SK-N-SH treated with all-trans-retinoic acid at 6 μM for 48 hours (cell line): ENCODE measurements around the gene MTHFD2L.

Source experiments
- ATAC-seq: fragments of 200-7000 bp; cut with Tn5 transposase; 3 replicates; pipeline ENCODE4 v1.9.1; 2020; ENCODE audit warnings: mild to moderate bottlenecking, moderate library complexity
- ARNTL ChIP-seq: fragments of 450-650 bp; formaldehyde crosslinking; IDR thresholded peaks from 2 replicates; pipeline ENCODE4 v1.5.0; 2020; ENCODE audit warnings: low read depth, mild to moderate bottlenecking, moderate library complexity, borderline replicate concordance
- BACH2 ChIP-seq: fragments of 250-450 bp; sonication (Bioruptor Pico); IDR thresholded peaks from 2 replicates; pipeline ENCODE4 v1.9.0; 2021; ENCODE audit warnings: mild to moderate bottlenecking, borderline replicate concordance
- CSDC2 ChIP-seq: fragments of 250-450 bp; sonication (Bioruptor Pico); IDR thresholded peaks from 2 replicates; pipeline ENCODE4 v1.5.0; 2020; ENCODE audit warnings: mild to moderate bottlenecking, moderate library complexity
- CSRNP3 ChIP-seq: fragments of 250-450 bp; sonication (Bioruptor Pico); IDR thresholded peaks from 2 replicates; pipeline ENCODE4 v1.5.1; 2021; ENCODE audit warnings: mild to moderate bottlenecking, moderate library complexity
- GLIS3 ChIP-seq: fragments of 250-450 bp; sonication (Bioruptor Pico); IDR thresholded peaks from 2 replicates; pipeline ENCODE4 v1.5.0; 2020; ENCODE audit warnings: mild to moderate bottlenecking, moderate library complexity
- ISL1 ChIP-seq: fragments of 250-450 bp; sonication (Bioruptor Pico); IDR thresholded peaks from 2 replicates; pipeline ENCODE4 v2.1.2; 2022; ENCODE audit warnings: mild to moderate bottlenecking, moderate library complexity
- OSR1 ChIP-seq: fragments of 250-450 bp; sonication (Bioruptor Pico); IDR thresholded peaks from 2 replicates; pipeline ENCODE4 v1.8.0; 2022; ENCODE audit warnings: moderate library complexity, mild to moderate bottlenecking, inconsistent platforms
- PATZ1 ChIP-seq: fragments of 250-450 bp; sonication (Bioruptor Pico); IDR thresholded peaks from 2 replicates; pipeline ENCODE4 v1.8.0; 2020; ENCODE audit warnings: mild to moderate bottlenecking, moderate library complexity, borderline replicate concordance
- PPARA ChIP-seq: fragments of 250-450 bp; sonication (Bioruptor Pico); IDR thresholded peaks from 2 replicates; pipeline ENCODE4 v1.5.0; 2020; ENCODE audit warnings: mild to moderate bottlenecking, borderline replicate concordance
- RARB ChIP-seq: fragments of 250-450 bp; sonication (Bioruptor Pico); IDR thresholded peaks from 2 replicates; pipeline ENCODE4 v1.8.0; 2021; ENCODE audit warnings: mild to moderate bottlenecking, moderate library complexity
- SNAI2 ChIP-seq: fragments of 250-450 bp; sonication (Bioruptor Pico); IDR thresholded peaks from 2 replicates; pipeline ENCODE4 v1.5.0; 2020; ENCODE audit warnings: mild to moderate bottlenecking, moderate library complexity
- TCF4 ChIP-seq: fragments of 250-450 bp; sonication (Bioruptor Pico); IDR thresholded peaks from 2 replicates; pipeline ENCODE4 v1.8.0; 2021; ENCODE audit warnings: mild to moderate bottlenecking, moderate library complexity, borderline replicate concordance
- TOX ChIP-seq: fragments of 250-450 bp; sonication (Bioruptor Pico); IDR thresholded peaks from 2 replicates; pipeline ENCODE4 v1.8.0; 2021; ENCODE audit warnings: mild to moderate bottlenecking, moderate library complexity, borderline replicate concordance
- ZC3H10 ChIP-seq: fragments of 250-450 bp; sonication (Bioruptor Pico); IDR thresholded peaks from 2 replicates; pipeline ENCODE4 v1.5.1; 2021; ENCODE audit warnings: mild to moderate bottlenecking, moderate library complexity
- ZFP3 ChIP-seq: fragments of 250-450 bp; sonication (Bioruptor Pico); IDR thresholded peaks from 2 replicates; pipeline ENCODE4 v1.5.0; 2020; ENCODE audit warnings: mild to moderate bottlenecking, moderate library complexity
- ZFP30 ChIP-seq: fragments of 450-650 bp; formaldehyde crosslinking; IDR thresholded peaks from 2 replicates; pipeline ENCODE4 v1.5.0; 2022; ENCODE audit warnings: mild to moderate bottlenecking, moderate library complexity
- ZNF565 ChIP-seq: fragments of 450-650 bp; formaldehyde crosslinking; conservative IDR thresholded peaks from 2 replicates; pipeline ENCODE4 v1.5.0; 2020; ENCODE audit warnings: low read depth, mild to moderate bottlenecking, moderate library complexity
- ZNF70 ChIP-seq: fragments of 450-650 bp; formaldehyde crosslinking; IDR thresholded peaks from 2 replicates; pipeline ENCODE4 v1.5.0; 2020; ENCODE audit warnings: mild to moderate bottlenecking, moderate library complexity
- ZNF8 ChIP-seq: fragments of 450-650 bp; formaldehyde crosslinking; IDR thresholded peaks from 2 replicates; pipeline ENCODE4 v1.5.0; 2020; ENCODE audit warnings: mild to moderate bottlenecking, moderate library complexity
- TF ChIP-seq, protein P1 (sequence below): fragments of 250-450 bp; sonication (Bioruptor Pico); IDR thresholded peaks from 2 replicates; pipeline ENCODE4 v1.5.0; 2020; ENCODE audit warnings: mild to moderate bottlenecking, moderate library complexity
- TF ChIP-seq, protein P2 (sequence below): fragments of 250-450 bp; sonication (Bioruptor Pico); IDR thresholded peaks from 2 replicates; pipeline ENCODE4 v1.5.1; 2020; ENCODE audit warnings: low read depth, mild to moderate bottlenecking, moderate library complexity

Gene MTHFD2L

GRCh38 chr4:74322301-74322700 is 164.4 kb downstream of the MTHFD2L start (continued):
- TF ChIP-seq ZC3H10 (CRISPR knock-in tag) = no peak
- no peak for TF ChIP-seq TCF4 (CRISPR knock-in tag)
- no peak for TF ChIP-seq CSRNP3 (CRISPR knock-in tag)
- no peak for TF ChIP-seq ZNF565 (CRISPR knock-in tag)
- TF ChIP-seq ISL1 (CRISPR knock-in tag) = no peak
- no peak for TF ChIP-seq GLIS3 (CRISPR knock-in tag)
- TF ChIP-seq RARB (CRISPR knock-in tag) = no peak
- TF ChIP-seq BACH2 (CRISPR knock-in tag) = no peak
- no peak for TF ChIP-seq PPARA (CRISPR knock-in tag)
- TF ChIP-seq ARNTL (CRISPR knock-in tag) = no peak

GRCh38 chr4:74323663-74324062 is 165.7 kb downstream of the MTHFD2L start:
- no peak for ATAC-seq

More at GRCh38 chr4:74323663-74324062, 165.7 kb downstream of the MTHFD2L start:
- no peak for TF ChIP-seq ZNF8
- no peak for TF ChIP-seq OSR1 (CRISPR knock-in tag)
- TF ChIP-seq CSDC2 (CRISPR knock-in tag) = no peak
- no peak for TF ChIP-seq ZNF70 (CRISPR knock-in tag)
- TF ChIP-seq, protein P1, sequence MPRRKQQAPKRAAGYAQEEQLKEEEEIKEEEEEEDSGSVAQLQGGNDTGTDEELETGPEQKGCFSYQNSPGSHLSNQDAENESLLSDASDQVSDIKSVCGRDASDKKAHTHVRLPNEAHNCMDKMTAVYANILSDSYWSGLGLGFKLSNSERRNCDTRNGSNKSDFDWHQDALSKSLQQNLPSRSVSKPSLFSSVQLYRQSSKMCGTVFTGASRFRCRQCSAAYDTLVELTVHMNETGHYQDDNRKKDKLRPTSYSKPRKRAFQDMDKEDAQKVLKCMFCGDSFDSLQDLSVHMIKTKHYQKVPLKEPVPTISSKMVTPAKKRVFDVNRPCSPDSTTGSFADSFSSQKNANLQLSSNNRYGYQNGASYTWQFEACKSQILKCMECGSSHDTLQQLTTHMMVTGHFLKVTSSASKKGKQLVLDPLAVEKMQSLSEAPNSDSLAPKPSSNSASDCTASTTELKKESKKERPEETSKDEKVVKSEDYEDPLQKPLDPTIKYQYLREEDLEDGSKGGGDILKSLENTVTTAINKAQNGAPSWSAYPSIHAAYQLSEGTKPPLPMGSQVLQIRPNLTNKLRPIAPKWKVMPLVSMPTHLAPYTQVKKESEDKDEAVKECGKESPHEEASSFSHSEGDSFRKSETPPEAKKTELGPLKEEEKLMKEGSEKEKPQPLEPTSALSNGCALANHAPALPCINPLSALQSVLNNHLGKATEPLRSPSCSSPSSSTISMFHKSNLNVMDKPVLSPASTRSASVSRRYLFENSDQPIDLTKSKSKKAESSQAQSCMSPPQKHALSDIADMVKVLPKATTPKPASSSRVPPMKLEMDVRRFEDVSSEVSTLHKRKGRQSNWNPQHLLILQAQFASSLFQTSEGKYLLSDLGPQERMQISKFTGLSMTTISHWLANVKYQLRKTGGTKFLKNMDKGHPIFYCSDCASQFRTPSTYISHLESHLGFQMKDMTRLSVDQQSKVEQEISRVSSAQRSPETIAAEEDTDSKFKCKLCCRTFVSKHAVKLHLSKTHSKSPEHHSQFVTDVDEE = no peak
- no peak for TF ChIP-seq CSRNP3 (CRISPR knock-in tag)
- TF ChIP-seq ZFP30 = no peak
- TF ChIP-seq BACH2 (CRISPR knock-in tag) = no peak
- no peak for TF ChIP-seq PPARA (CRISPR knock-in tag)
- no peak for TF ChIP-seq ZFP3 (CRISPR knock-in tag)
- no peak for TF ChIP-seq ZC3H10 (CRISPR knock-in tag)
- no peak for TF ChIP-seq RARB (CRISPR knock-in tag)
- TF ChIP-seq ARNTL (CRISPR knock-in tag) = no peak
- TF ChIP-seq ZNF565 (CRISPR knock-in tag) = no peak
- no peak for TF ChIP-seq PATZ1 (CRISPR knock-in tag)
- TF ChIP-seq TOX = no peak
- TF ChIP-seq, protein P2, sequence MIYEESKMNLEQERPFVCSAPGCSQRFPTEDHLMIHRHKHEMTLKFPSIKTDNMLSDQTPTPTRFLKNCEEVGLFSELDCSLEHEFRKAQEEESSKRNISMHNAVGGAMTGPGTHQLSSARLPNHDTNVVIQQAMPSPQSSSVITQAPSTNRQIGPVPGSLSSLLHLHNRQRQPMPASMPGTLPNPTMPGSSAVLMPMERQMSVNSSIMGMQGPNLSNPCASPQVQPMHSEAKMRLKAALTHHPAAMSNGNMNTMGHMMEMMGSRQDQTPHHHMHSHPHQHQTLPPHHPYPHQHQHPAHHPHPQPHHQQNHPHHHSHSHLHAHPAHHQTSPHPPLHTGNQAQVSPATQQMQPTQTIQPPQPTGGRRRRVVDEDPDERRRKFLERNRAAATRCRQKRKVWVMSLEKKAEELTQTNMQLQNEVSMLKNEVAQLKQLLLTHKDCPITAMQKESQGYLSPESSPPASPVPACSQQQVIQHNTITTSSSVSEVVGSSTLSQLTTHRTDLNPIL (CRISPR knock-in tag) = no peak
- no peak for TF ChIP-seq SNAI2 (CRISPR knock-in tag)
